B cell (primary cell): ENCODE measurements around the gene MMGT1. TPM values are rescaled to one million over a fixed set of nuclear protein-coding genes. Genes with fewer than 3 reads are reported as not detected.

ENCODE experiments used
- ATAC-seq: fragments of 200-7000 bp; cut with Tn5 transposase; one replicate; pipeline ENCODE4 v1.10.0; 2021; ENCODE audit warnings: low read depth, mild to moderate bottlenecking, moderate number of reproducible peaks, moderate library complexity
- CTCF ChIA-PET: fragments of 350-600 bp; sonication (Branson Sonifier 250); formaldehyde crosslinking; loops from one replicate; lab custom pipeline; 2021; ENCODE audit warnings: antibody characterized with exemption, inconsistent platforms; lab: Charles Lee
- POLR2A ChIA-PET: fragments of 350-600 bp; sonication (Branson Sonifier 250); formaldehyde crosslinking; loops from one replicate; lab custom pipeline; 2021; ENCODE audit warnings: antibody characterized with exemption; lab: Charles Lee
- DNase-seq: peaks from one replicate; pipeline ENCODE4 v3.0.0; 2013
- H2AFZ ChIP-seq: 2 replicates; pipeline ENCODE4 v1.6.1; 2012; ENCODE audit warnings: mild to moderate bottlenecking, low read depth, low read length; ENCODE audit not compliant: insufficient read depth, poor library complexity, severe bottlenecking
- H3K27ac ChIP-seq, 2 donors: 1 replicate in 1 of 2; 2 replicates in 1 of 2; pipeline ENCODE4 v1.5.1; 2012 to 2013; ENCODE audit warnings: low read length in 2 of 2, mild to moderate bottlenecking in 2 of 2, moderate library complexity in 1 of 2
- H3K27me3 ChIP-seq, 4 experiments: fragments of 200-600 bp in 1 of 4; sonication (generic) in 1 of 4; replicated peaks in 1 of 4; 1 replicate in 2 of 4; 2 replicates in 2 of 4; pipeline versions ENCODE4 v1.6.1 to v1.7.0; 2013 to 2016; ENCODE audit warnings: low read length in 3 of 4, mild to moderate bottlenecking in 2 of 4, mixed read lengths in 1 of 4, moderate library complexity in 1 of 4; ENCODE audit not compliant: insufficient read depth in 4 of 4, control insufficient read depth in 3 of 4; ENCODE audit errors: control extremely low read depth in 1 of 4
- H3K36me3 ChIP-seq, 2 experiments: replicated peaks in 1 of 2; 1 replicate in 1 of 2; 2 replicates in 1 of 2; pipeline versions ENCODE4 v1.6.1 to v1.7.1; 2013; ENCODE audit warnings: low read length in 1 of 2; ENCODE audit not compliant: insufficient read depth in 2 of 2, control insufficient read depth in 1 of 2; ENCODE audit errors: control extremely low read depth in 1 of 2, extremely low read depth in 1 of 2
- H3K4me1 ChIP-seq, 2 donors: fragments of 200-600 bp in 1 of 2; sonication (generic) in 1 of 2; 1 replicate in 1 of 2; 2 replicates in 1 of 2; pipeline versions ENCODE4 v1.5.1 to v1.6.1; 2013 to 2017; ENCODE audit warnings: low read length in 2 of 2; ENCODE audit not compliant: control insufficient read depth in 2 of 2, insufficient read depth in 2 of 2
- H3K4me2 ChIP-seq: replicated peaks from 2 replicates; pipeline ENCODE3; 2012; ENCODE audit warnings: mild to moderate bottlenecking, low read depth, low read length; ENCODE audit not compliant: poor library complexity, severe bottlenecking
- H3K4me3 ChIP-seq, 5 experiments: fragments of 200-600 bp in 1 of 5; sonication (generic) in 1 of 5; 1 replicate in 3 of 5; 2 replicates in 2 of 5; pipeline versions ENCODE4 v1.5.1 to v1.7.0; 2011 to 2016; ENCODE audit warnings: low read length in 4 of 5, mild to moderate bottlenecking in 4 of 5, low read depth in 2 of 5, control low read depth in 1 of 5, moderate library complexity in 1 of 5; ENCODE audit not compliant: insufficient read depth in 1 of 5; ENCODE audit errors: control extremely low read depth in 1 of 5, extremely low read depth in 1 of 5
- H3K79me2 ChIP-seq: fragments of 200-600 bp; sonication (generic); one replicate; pipeline ENCODE4 v1.6.0; 2016; ENCODE audit warnings: low read length; ENCODE audit not compliant: control insufficient read depth, insufficient read depth
- H3K9ac ChIP-seq: fragments of 200-600 bp; sonication (generic); 2 replicates; pipeline ENCODE4 v1.6.1; 2017; ENCODE audit warnings: mild to moderate bottlenecking, low read length, moderate library complexity
- H3K9me3 ChIP-seq, 3 donors: one replicate each; pipeline versions ENCODE4 v1.6.1 to v1.7.1; 2013; ENCODE audit warnings: low read length in 2 of 3; ENCODE audit not compliant: control insufficient read depth in 2 of 3, insufficient read depth in 1 of 3; ENCODE audit errors: control extremely low read depth in 1 of 3
- H4K20me1 ChIP-seq: 2 replicates; pipeline ENCODE4 v1.6.0; 2012; ENCODE audit warnings: mild to moderate bottlenecking, low read length; ENCODE audit not compliant: insufficient read depth, control insufficient read depth, poor library complexity, severe bottlenecking
- H3K27ac Mint-ChIP-seq: one replicate; pipeline ENCODE4 v1.8.0; 2021; ENCODE audit warnings: mixed read lengths
- H3K27me3 Mint-ChIP-seq: one replicate; pipeline ENCODE4 v1.8.0; 2021; ENCODE audit warnings: mixed read lengths
- H3K4me1 Mint-ChIP-seq: one replicate; pipeline ENCODE4 v1.8.0; 2021; ENCODE audit warnings: mixed read lengths
- H3K4me3 Mint-ChIP-seq: one replicate; pipeline ENCODE4 v1.8.0; 2021; ENCODE audit warnings: mixed read lengths
- H3K9me3 Mint-ChIP-seq: one replicate; pipeline ENCODE4 v1.8.0; 2022; ENCODE audit warnings: mixed read lengths; ENCODE audit not compliant: insufficient read depth
- CTCF ChIP-seq: fragments of 200-600 bp; IDR thresholded peaks from one replicate; pipeline ENCODE4 v1.8.0; 2022; ENCODE audit warnings: antibody characterized with exemption, mild to moderate bottlenecking
- EZH2 ChIP-seq: IDR thresholded peaks from 2 replicates; pipeline ENCODE4 v1.6.1; 2012; ENCODE audit warnings: borderline replicate concordance, low read depth, mild to moderate bottlenecking, moderate library complexity, low read length; ENCODE audit not compliant: insufficient read depth, poor library complexity, severe bottlenecking
- WGBS: methylation state at CpG from one replicate; pipeline ENCODE4 v1.1.5; 2013; ENCODE audit warnings: missing lambda C conversion rate; ENCODE audit not compliant: insufficient coverage; 5-methylcytosine and 5-hydroxymethylcytosine counted together
- intact Hi-C: fragments of 100-400 bp; cut with micrococcal nuclease; formaldehyde crosslinking; loops from one replicate; pipeline ENCODE4 v1.10.0; 2022
- polyA plus RNA-seq: library from polyadenylated mRNA; depleted of rRNA; stranded (reverse); fragments of >200 nt; gene quantifications from 2 replicates; pipeline ENCODE4 v1.2.3, GENCODE V29; 2012
- total RNA-seq, 2 donors: library from RNA; stranded (reverse); fragments of 120-200 nt in 1 of 2; gene quantifications; 1 replicate in 1 of 2; 2 replicates in 1 of 2; pipeline versions ENCODE4 v1.2.3 to v1.2.4, GENCODE V29; 2013 to 2022

MMGT1 gene
- total and polyA plus RNA-seq, 2 donors (not counting 1 experiment from before 2014, with no cell fraction given), result 7.9 to 25.1 TPM

GRCh38 chrX:135944486-135944885 is 29.3 kb downstream of the MMGT1 start:
- no peak for ATAC-seq

More at GRCh38 chrX:135944486-135944885, 29.3 kb downstream of the MMGT1 start:
- no peak overlapping the region for H3K4me3 ChIP-seq
- WGBS, result no CpG with 5 or more reads among the region's 2 CpGs
- no peak for DNase-seq
- H3K4me1 ChIP-seq, result no peaks in the 10 kb centered on the region
- H3K27me3 Mint-ChIP-seq, result no peaks in the 10 kb centered on the region
- no peak overlapping the region for H3K9ac ChIP-seq
- no peak for TF ChIP-seq CTCF
- no peak for TF ChIP-seq EZH2
- H3K4me2 ChIP-seq, result no peak overlapping the region
- H3K27ac Mint-ChIP-seq, result no peak overlapping the region
- H3K9me3 Mint-ChIP-seq, result no peaks in the 10 kb centered on the region
- ChIA-PET POLR2A (no interaction called here), CTCF (no interaction called here)
- H3K4me1 Mint-ChIP-seq, result no peaks in the 10 kb centered on the region
- H3K4me3 Mint-ChIP-seq, result no peak overlapping the region
- intact Hi-C loops, result no loop called here
- peaks cover 0 to 6% (median 0%) of the 10 kb centered on the region in 3 donors for H3K9me3 ChIP-seq
- H3K79me2 ChIP-seq, result no peaks in the 10 kb centered on the region
- H3K36me3 ChIP-seq, result no peaks in the 10 kb centered on the region
- H2AFZ ChIP-seq, result no peak overlapping the region
- no peak overlapping the region for H3K27ac ChIP-seq
- no peaks in the 10 kb centered on the region for H4K20me1 ChIP-seq
- H3K27me3 ChIP-seq, result no peaks in the 10 kb centered on the region
